Measurements from ENCODE around the gene SOX11.

Gene SOX11

GRCh38 chr2:5725072-5725471, 32.9 kb downstream of the SOX11 start:
- ATAC-seq, result no peak

- no peak for ATAC-seq
These were observed 33.7 kb downstream of the SOX11 start for GRCh38 chr2:5725794-5726463.

DNA sequence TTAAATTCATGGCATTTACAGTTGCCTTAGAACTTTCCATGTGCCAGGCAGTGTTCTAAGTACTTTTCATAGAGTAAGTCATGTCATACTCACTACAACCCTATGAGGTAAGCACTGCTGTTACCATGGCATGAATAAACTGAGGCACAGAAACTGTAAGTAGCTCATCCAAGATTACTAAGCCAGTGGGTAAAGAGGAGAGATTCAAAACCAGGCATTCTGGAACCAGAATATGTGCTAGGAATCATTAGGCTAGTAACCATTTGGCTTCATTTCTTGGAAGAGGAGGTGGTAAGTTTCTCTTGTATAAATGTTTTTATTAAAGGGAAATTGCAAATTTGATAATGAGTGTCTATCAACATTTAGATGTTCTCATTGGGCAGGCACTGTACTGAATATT, 35.1 kb downstream of the SOX11 start:
- ATAC-seq, result no peak

GRCh38 chr2:5729416-5729815, 37.2 kb downstream of the SOX11 start:
- no peak for ATAC-seq

- no peak for ATAC-seq
These were observed 38.2 kb downstream of the SOX11 start for GRCh38 chr2:5730386-5730785.

- ATAC-seq, result no peak
These were observed 42.8 kb downstream of the SOX11 start for GRCh38 chr2:5734859-5735520.

- ATAC-seq, result no peak
These were observed 43.3 kb downstream of the SOX11 start for GRCh38 chr2:5735521-5735861.

- ATAC-seq, result no peak
These were observed 43.9 kb downstream of the SOX11 start for GRCh38 chr2:5736050-5736449.

DNA sequence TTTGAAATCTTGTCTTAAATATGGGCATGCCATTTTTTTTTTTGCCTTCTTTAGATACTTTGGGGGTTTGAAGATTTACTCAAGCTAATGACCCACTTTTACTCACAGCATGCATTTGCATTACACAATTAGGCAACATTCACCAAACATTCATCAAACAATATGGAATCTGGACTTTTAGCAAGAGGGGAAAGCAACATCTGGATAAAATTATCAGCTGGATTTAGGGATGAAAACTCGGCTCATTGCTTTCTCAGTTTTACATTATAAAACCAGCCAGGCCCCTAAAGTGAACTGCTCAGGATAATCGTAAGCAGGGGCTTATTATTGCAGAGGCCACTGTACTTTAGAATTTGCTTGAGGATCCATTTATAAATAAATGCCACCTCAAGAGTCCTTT, 44.7 kb downstream of the SOX11 start:
- no peak for ATAC-seq

GRCh38 chr2:5740053-5740452, 47.9 kb downstream of the SOX11 start:
- ATAC-seq, result no peak

GRCh38 chr2:5740817-5741216, 48.6 kb downstream of the SOX11 start:
- ATAC-seq, result no peak

DNA sequence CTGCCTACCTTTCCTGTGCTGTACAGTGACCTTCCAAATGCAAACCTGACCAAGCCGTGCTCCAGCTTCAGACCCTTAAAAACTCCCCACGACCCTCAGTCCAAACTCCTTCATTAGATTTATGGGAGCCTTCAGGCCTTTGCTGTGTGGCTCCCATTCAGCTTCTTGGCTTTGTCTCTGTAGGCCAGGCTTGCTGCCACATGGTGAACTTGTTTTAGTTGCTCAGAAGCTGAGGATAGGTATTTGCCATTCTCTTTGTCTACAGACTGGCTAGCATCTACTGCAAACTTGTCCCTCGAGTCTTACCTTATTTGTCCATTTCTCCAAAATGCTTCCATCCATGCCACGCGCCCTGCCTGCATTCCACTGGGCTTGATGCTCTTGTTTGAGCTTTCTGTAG, 49.1 kb downstream of the SOX11 start:
- ATAC-seq, result no peak

DNA sequence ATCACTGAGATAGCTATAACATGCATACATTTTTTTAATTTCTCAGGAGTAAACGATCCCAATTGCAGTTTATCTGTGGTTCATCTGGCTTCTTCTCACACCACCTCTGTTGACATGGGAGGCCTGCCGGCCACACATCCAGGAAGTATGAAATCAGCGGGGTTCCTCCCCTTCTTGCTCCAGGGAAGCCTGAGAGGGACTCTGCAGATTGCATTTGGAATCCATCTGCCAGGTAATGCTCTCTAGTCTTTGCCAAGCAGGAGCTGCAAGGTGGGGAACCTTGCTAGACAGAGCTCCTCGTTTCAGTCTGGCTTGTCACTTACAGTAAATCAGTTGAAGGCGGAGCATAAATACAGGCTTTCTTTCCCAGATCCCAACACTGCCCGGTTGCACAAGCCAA, 49.9 kb downstream of the SOX11 start:
- no peak for ATAC-seq

DNA sequence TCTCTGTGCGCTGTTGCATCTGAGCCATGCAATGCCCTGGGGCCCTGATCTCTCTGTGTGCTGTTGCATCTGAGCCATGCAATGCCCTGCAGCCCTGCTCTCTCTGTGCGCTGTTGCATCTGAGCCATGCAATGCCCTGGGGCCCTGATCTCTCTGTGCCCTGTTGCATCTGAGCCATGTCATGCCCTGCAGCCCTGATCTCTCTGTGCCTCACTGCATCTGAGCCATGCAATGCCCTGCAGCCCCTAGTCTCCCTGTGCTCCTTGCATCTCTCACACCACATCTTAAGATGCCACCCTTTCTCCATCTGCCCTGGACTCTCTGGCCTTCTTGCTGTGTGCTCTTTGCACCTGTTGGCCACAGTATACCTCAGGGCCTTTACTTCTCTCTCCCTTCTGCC, 56.2 kb downstream of the SOX11 start:
- ATAC-seq, result no peak

DNA sequence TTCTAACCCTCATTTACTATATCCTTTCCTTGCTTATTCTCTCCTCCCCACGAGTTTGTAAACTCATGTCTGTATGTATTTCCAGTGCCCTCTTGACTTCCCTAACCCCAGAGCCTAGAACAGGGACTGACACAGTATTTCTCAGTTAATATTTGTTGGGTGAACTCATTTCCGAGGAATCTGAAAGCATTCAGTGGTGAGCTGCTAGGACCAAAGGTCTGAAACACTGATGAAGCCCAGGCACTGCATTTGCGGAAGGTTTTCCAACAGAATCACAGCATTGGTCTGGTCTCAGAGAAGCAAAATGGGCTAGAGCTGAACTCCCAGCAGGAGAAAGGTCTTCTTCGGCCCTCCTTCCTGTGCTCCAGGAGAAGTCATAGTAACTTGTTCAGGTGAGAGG, 56.8 kb downstream of the SOX11 start:
- no peak for ATAC-seq

DNA sequence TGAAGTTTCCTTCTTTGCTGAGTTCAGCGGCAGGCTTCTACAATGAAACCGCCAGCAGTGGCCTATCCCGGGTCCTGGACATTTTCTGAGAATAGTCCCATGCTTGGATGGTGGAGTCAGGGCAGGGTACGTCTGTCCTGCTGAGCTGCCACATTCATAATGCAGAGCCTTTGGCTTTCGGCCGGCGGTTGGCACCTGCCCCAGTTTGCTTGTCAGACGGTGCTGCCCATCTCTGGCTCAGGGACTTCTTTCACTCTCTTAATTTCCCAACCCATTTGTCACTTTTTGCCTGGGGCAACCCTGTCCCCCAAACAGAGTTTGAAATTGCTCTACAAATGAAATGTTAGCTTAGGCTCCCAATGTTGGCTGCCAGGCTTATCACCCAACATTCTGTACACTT, 57.2 kb downstream of the SOX11 start:
- no peak for ATAC-seq
